Measurements from ENCODE around the gene CACNA2D2. TPM values are rescaled to one million over a fixed set of nuclear protein-coding genes. Genes with fewer than 3 reads are reported as not detected.

The CACNA2D2 gene
- total RNA-seq, 4 donors from 2014 or later = 0.31 to 1.7 (median 0.66) TPM

GRCh38 chr3:50370594-50370993 is 132.8 kb downstream of the CACNA2D2 start:
- TF ChIP-seq POLR2AphosphoS5 (IDR thresholded peaks at IDR 0.05) (no peak), EP300 (IDR thresholded peaks at IDR 0.05) (no peak), CTCF (IDR thresholded peaks at IDR 0.05) (no peak), POLR2A (IDR thresholded peaks at IDR 0.05) (no peak)
- H3K9me3 ChIP-seq = no peaks in the 10 kb centered on the region
- no peaks in the 10 kb centered on the region for H3K36me3 ChIP-seq
- H3K27me3 ChIP-seq = peaks cover 5% of the 10 kb centered on the region
- ATAC-seq = no peak
- H3K4me1 ChIP-seq = peaks cover 0 to 7% (median 3%) of the 10 kb centered on the region in 3 donors
- WGBS, 2 donors (ENCODE audit: low coverage in 1 of 2) = 100% methylated on average over 1 of the region's 14 CpGs; no CpG with 5 or more reads in 1 of the 2 donors
- no peak overlapping the region for H3K27ac ChIP-seq
- no peak overlapping the region for H3K4me3 ChIP-seq

- no peak for ATAC-seq
Measured at GRCh38 chr3:50369012-50369670, 134.3 kb downstream of the CACNA2D2 start.

GRCh38 chr3:50365842-50366220 is 137.6 kb downstream of the CACNA2D2 start:
- WGBS, 2 donors (ENCODE audit: low coverage in 1 of 2) = 100% methylated on average over 1 of the region's 5 CpGs; no CpG with 5 or more reads in 1 of the 2 donors
- Histone ChIP-seq H3K4me1 (peaks cover 0 to 22% (median 11%) of the 10 kb centered on the region in 3 donors), H3K27ac (peak overlapping the region in 2 of 4 donors; percentile 71 to 87), H3K9me3 (no peaks in the 10 kb centered on the region), H3K4me3 (peak overlapping the region in 1 of 2 donors; percentile 67), H3K36me3 (no peaks in the 10 kb centered on the region), H3K27me3 (no peaks in the 10 kb centered on the region)
- TF ChIP-seq POLR2A (IDR thresholded peaks at IDR 0.05) = no peak
- TF ChIP-seq POLR2AphosphoS5 (IDR thresholded peaks at IDR 0.05) = no peak
- TF ChIP-seq CTCF (IDR thresholded peaks at IDR 0.05) = no peak
- TF ChIP-seq EP300 (IDR thresholded peaks at IDR 0.05) = no peak
- ATAC-seq = no peak

More at GRCh38 chr3:50369012-50369670, 134.3 kb downstream of the CACNA2D2 start:
- TF ChIP-seq POLR2AphosphoS5 (IDR thresholded peaks at IDR 0.05) (no peak), POLR2A (IDR thresholded peaks at IDR 0.05) (no peak), CTCF (IDR thresholded peaks at IDR 0.05) (no peak), EP300 (IDR thresholded peaks at IDR 0.05) (no peak)
- Histone ChIP-seq H3K4me3 (no peak overlapping the region), H3K4me1 (peaks cover 0 to 20% (median 10%) of the 10 kb centered on the region in 3 donors), H3K9me3 (no peaks in the 10 kb centered on the region), H3K27me3 (peaks cover 5% of the 10 kb centered on the region), H3K36me3 (no peaks in the 10 kb centered on the region), H3K27ac (no peak overlapping the region)
- WGBS, 2 donors (ENCODE audit: low coverage in 1 of 2) = 36 to 74% methylated on average over 3 to 4 of the region's 9 CpGs

- Histone ChIP-seq H3K27ac (peak overlapping the region in 3 of 4 donors; percentile 71 to 87 (median 77)), H3K4me3 (peak overlapping the region; percentile 39 to 67), H3K27me3 (no peaks in the 10 kb centered on the region), H3K4me1 (peaks cover 0 to 22% (median 11%) of the 10 kb centered on the region in 3 donors), H3K9me3 (no peaks in the 10 kb centered on the region), H3K36me3 (no peaks in the 10 kb centered on the region)
- TF ChIP-seq CTCF (IDR thresholded peaks at IDR 0.05) = no peak
- no peak for TF ChIP-seq EP300 (IDR thresholded peaks at IDR 0.05)
- no peak for TF ChIP-seq POLR2AphosphoS5 (IDR thresholded peaks at IDR 0.05)
- TF ChIP-seq POLR2A (IDR thresholded peaks at IDR 0.05) = no peak
- WGBS, 2 donors (ENCODE audit: low coverage in 1 of 2) = no CpG with 5 or more reads among the region's 53 CpGs
- ATAC-seq = peak; percentile 86
Measured at GRCh38 chr3:50365080-50365841, 138.2 kb downstream of the CACNA2D2 start.
